ENCODE data around the gene CDCA3. TPM values are rescaled to one million over a fixed set of nuclear protein-coding genes. Genes with fewer than 3 reads are reported as not detected.

CDCA3 gene
- total and polyA plus RNA-seq, 2 experiments from 2014 or later = 47.4 to 75.6 TPM

DNA sequence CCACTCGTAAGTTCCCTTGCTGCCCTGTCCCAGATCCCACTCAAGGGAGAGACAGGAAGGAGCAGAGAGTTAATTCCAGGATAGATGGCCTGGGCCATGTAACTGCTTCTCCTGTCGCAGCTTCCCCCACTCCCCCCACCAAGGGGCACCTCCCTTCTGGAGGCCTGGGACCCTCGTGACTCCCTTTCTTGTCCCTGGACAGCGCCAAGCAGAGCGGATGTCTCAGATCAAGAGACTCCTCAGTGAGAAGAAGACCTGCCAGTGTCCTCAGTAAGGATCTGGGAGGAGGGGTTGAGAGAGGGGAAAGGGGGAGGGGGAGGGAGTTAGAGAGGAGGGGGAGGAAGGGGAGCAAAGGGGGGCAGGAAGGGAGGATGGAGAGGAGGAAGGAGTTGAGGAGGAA lies 32.4 kb downstream of the CDCA3 start:
- H3F3A ChIP-seq (replicated peaks; ENCODE audit: low read depth) = peaks cover 12% of the 10 kb centered on the region; the same call in 1 of the 2 replicates
- H3K27me3 Mint-ChIP-seq (ENCODE audit: insufficient read depth, low read depth, poor library complexity) = peaks cover 40% of the 10 kb centered on the region
- peaks cover 36% of the 10 kb centered on the region for H3K27me3 ChIP-seq (ENCODE audit: insufficient read depth)
- TF ChIP-seq STAT1 (IDR thresholded peaks at IDR 0.05; ENCODE audit: unreplicated experiment) = no peak
- TF ChIP-seq, protein P1, sequence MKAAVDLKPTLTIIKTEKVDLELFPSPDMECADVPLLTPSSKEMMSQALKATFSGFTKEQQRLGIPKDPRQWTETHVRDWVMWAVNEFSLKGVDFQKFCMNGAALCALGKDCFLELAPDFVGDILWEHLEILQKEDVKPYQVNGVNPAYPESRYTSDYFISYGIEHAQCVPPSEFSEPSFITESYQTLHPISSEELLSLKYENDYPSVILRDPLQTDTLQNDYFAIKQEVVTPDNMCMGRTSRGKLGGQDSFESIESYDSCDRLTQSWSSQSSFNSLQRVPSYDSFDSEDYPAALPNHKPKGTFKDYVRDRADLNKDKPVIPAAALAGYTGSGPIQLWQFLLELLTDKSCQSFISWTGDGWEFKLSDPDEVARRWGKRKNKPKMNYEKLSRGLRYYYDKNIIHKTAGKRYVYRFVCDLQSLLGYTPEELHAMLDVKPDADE (IDR thresholded peaks at IDR 0.05) = no peak
- TF ChIP-seq POLR2AphosphoS5 (IDR thresholded peaks at IDR 0.05; ENCODE audit: low read depth) = no peak
- no peak for TF ChIP-seq JUNB (IDR thresholded peaks at IDR 0.05; ENCODE audit: unreplicated experiment)
- no peak for TF ChIP-seq ZNF114 (CRISPR knock-in tag; IDR thresholded peaks at IDR 0.05)
- TF ChIP-seq ZNF331 (CRISPR knock-in tag; IDR thresholded peaks at IDR 0.05; ENCODE audit: low read depth) = no peak
- TF ChIP-seq, protein P2, sequence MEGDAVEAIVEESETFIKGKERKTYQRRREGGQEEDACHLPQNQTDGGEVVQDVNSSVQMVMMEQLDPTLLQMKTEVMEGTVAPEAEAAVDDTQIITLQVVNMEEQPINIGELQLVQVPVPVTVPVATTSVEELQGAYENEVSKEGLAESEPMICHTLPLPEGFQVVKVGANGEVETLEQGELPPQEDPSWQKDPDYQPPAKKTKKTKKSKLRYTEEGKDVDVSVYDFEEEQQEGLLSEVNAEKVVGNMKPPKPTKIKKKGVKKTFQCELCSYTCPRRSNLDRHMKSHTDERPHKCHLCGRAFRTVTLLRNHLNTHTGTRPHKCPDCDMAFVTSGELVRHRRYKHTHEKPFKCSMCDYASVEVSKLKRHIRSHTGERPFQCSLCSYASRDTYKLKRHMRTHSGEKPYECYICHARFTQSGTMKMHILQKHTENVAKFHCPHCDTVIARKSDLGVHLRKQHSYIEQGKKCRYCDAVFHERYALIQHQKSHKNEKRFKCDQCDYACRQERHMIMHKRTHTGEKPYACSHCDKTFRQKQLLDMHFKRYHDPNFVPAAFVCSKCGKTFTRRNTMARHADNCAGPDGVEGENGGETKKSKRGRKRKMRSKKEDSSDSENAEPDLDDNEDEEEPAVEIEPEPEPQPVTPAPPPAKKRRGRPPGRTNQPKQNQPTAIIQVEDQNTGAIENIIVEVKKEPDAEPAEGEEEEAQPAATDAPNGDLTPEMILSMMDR (conservative IDR thresholded peaks at IDR 0.05; ENCODE audit: low read depth in 2 of 2) = no peak
- TF ChIP-seq, protein P3, sequence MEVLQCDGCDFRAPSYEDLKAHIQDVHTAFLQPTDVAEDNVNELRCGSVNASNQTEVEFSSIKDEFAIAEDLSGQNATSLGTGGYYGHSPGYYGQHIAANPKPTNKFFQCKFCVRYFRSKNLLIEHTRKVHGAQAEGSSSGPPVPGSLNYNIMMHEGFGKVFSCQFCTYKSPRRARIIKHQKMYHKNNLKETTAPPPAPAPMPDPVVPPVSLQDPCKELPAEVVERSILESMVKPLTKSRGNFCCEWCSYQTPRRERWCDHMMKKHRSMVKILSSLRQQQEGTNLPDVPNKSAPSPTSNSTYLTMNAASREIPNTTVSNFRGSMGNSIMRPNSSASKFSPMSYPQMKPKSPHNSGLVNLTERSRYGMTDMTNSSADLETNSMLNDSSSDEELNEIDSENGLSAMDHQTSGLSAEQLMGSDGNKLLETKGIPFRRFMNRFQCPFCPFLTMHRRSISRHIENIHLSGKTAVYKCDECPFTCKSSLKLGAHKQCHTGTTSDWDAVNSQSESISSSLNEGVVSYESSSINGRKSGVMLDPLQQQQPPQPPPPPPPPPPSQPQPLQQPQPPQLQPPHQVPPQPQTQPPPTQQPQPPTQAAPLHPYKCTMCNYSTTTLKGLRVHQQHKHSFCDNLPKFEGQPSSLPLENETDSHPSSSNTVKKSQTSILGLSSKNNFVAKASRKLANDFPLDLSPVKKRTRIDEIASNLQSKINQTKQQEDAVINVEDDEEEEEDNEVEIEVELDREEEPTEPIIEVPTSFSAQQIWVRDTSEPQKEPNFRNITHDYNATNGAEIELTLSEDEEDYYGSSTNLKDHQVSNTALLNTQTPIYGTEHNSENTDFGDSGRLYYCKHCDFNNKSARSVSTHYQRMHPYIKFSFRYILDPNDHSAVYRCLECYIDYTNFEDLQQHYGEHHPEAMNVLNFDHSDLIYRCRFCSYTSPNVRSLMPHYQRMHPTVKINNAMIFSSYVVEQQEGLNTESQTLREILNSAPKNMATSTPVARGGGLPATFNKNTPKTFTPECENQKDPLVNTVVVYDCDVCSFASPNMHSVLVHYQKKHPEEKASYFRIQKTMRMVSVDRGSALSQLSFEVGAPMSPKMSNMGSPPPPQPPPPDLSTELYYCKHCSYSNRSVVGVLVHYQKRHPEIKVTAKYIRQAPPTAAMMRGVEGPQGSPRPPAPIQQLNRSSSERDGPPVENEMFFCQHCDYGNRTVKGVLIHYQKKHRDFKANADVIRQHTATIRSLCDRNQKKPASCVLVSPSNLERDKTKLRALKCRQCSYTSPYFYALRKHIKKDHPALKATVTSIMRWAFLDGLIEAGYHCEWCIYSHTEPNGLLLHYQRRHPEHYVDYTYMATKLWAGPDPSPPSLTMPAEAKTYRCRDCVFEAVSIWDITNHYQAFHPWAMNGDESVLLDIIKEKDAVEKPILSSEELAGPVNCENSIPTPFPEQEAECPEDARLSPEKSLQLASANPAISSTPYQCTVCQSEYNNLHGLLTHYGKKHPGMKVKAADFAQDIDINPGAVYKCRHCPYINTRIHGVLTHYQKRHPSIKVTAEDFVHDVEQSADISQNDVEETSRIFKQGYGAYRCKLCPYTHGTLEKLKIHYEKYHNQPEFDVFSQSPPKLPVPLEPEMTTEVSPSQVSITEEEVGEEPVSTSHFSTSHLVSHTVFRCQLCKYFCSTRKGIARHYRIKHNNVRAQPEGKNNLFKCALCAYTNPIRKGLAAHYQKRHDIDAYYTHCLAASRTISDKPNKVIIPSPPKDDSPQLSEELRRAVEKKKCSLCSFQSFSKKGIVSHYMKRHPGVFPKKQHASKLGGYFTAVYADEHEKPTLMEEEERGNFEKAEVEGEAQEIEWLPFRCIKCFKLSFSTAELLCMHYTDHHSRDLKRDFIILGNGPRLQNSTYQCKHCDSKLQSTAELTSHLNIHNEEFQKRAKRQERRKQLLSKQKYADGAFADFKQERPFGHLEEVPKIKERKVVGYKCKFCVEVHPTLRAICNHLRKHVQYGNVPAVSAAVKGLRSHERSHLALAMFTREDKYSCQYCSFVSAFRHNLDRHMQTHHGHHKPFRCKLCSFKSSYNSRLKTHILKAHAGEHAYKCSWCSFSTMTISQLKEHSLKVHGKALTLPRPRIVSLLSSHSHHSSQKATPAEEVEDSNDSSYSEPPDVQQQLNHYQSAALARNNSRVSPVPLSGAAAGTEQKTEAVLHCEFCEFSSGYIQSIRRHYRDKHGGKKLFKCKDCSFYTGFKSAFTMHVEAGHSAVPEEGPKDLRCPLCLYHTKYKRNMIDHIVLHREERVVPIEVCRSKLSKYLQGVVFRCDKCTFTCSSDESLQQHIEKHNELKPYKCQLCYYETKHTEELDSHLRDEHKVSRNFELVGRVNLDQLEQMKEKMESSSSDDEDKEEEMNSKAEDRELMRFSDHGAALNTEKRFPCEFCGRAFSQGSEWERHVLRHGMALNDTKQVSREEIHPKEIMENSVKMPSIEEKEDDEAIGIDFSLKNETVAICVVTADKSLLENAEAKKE (CRISPR knock-in tag; IDR thresholded peaks at IDR 0.05) = no peak
- TF ChIP-seq NANOG (IDR thresholded peaks at IDR 0.05; ENCODE audit: borderline replicate concordance) = no peak
- TF ChIP-seq EZH2phosphoT487 (IDR thresholded peaks at IDR 0.05; ENCODE audit: unreplicated experiment) = no peak
- no peak for TF ChIP-seq EZH2 (IDR thresholded peaks at IDR 0.05; ENCODE audit: low read depth, unreplicated experiment)
- no peak for TF ChIP-seq CREB1 (CRISPR knock-in tag; IDR thresholded peaks at IDR 0.05; ENCODE audit: low read depth)
- TF ChIP-seq, protein P4, sequence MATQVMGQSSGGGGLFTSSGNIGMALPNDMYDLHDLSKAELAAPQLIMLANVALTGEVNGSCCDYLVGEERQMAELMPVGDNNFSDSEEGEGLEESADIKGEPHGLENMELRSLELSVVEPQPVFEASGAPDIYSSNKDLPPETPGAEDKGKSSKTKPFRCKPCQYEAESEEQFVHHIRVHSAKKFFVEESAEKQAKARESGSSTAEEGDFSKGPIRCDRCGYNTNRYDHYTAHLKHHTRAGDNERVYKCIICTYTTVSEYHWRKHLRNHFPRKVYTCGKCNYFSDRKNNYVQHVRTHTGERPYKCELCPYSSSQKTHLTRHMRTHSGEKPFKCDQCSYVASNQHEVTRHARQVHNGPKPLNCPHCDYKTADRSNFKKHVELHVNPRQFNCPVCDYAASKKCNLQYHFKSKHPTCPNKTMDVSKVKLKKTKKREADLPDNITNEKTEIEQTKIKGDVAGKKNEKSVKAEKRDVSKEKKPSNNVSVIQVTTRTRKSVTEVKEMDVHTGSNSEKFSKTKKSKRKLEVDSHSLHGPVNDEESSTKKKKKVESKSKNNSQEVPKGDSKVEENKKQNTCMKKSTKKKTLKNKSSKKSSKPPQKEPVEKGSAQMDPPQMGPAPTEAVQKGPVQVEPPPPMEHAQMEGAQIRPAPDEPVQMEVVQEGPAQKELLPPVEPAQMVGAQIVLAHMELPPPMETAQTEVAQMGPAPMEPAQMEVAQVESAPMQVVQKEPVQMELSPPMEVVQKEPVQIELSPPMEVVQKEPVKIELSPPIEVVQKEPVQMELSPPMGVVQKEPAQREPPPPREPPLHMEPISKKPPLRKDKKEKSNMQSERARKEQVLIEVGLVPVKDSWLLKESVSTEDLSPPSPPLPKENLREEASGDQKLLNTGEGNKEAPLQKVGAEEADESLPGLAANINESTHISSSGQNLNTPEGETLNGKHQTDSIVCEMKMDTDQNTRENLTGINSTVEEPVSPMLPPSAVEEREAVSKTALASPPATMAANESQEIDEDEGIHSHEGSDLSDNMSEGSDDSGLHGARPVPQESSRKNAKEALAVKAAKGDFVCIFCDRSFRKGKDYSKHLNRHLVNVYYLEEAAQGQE (IDR thresholded peaks at IDR 0.05; ENCODE audit: unreplicated experiment) = no peak
- H3K4me1 Mint-ChIP-seq = peaks cover 51% of the 10 kb centered on the region
- H3K27ac Mint-ChIP-seq = peak overlapping the region; percentile 50
- H3K4me2 ChIP-seq = peak overlapping the region; percentile 66
- H3K36me3 Mint-ChIP-seq (ENCODE audit: low read depth) = no peaks in the 10 kb centered on the region
- H4K20me1 ChIP-seq (replicated peaks; ENCODE audit: insufficient read depth) = no peaks in the 10 kb centered on the region
- no peaks in the 10 kb centered on the region for H3K9me2 ChIP-seq (ENCODE audit: insufficient read depth)
- H3K9me3 Mint-ChIP-seq = no peaks in the 10 kb centered on the region
- peaks cover 44% of the 10 kb centered on the region for H3K4me1 ChIP-seq (ENCODE audit: insufficient read depth)
- H3K4me3 Mint-ChIP-seq = peak overlapping the region; percentile 61
- H2AFZ ChIP-seq = no peak overlapping the region
- 0 out of 2 replicates have a peak overlapping the region, but pooled peaks have one; percentile 46 for H3K27ac ChIP-seq (ENCODE audit: low read depth)
- peak overlapping the region; percentile 40 for H3K4me3 ChIP-seq
- ATAC-seq (no peak), DNase-seq (ENCODE audit: low spot score) (peak; percentile 43)
- no peaks in the 10 kb centered on the region for H3K36me3 ChIP-seq (ENCODE audit: insufficient read depth)
- H3K79me2 ChIP-seq (replicated peaks; ENCODE audit: insufficient read depth) = no peaks in the 10 kb centered on the region

Measured in GM23338 (cell line).